Suprapubic skin (tissue), 3 donors: ENCODE measurements around the gene RTCA.
"Not testable (repeated sequence)": the region's sequence is repeated elsewhere in the genome, so short reads cannot be mapped to it uniquely, and the experiment has no call there.

Experiments
- CTCF ChIP-seq, 2 donors: fragments of 200-600 bp in 1 of 2; fragments of 450-650 bp in 1 of 2; sonication (generic) in 1 of 2; IDR thresholded peaks; one replicate each; pipeline ENCODE4 v1.5.1; 2016 to 2019; ENCODE audit warnings: antibody characterized with exemption in 2 of 2, mild to moderate bottlenecking in 1 of 2, moderate library complexity in 1 of 2
- EP300 ChIP-seq: sonication (generic); formaldehyde crosslinking; IDR thresholded peaks from one replicate; pipeline ENCODE4 v1.6.1; 2017; ENCODE audit warnings: antibody characterized with exemption

- not testable (repeated sequence) for TF ChIP-seq EP300; CTCF (IDR thresholded peaks at IDR 0.05)
These were observed 60.3 kb downstream of the RTCA start for GRCh38 chr1:100326325-100326670.
